Activated CD4-positive, alpha-beta memory T cell treated with anti-CD3 and anti-CD28 coated beads, Interleukin-2, amount 10 ng/mL, durations not matched to agents 7 days and 5 days (primary cell): ENCODE results near the gene WDR90. TPM values are rescaled to one million over a fixed set of nuclear protein-coding genes. Genes with fewer than 3 reads are reported as not detected.

Source experiments
- CTCF ChIA-PET: fragments of 350-600 bp; sonication (Branson Sonifier 250); formaldehyde crosslinking; loops from one replicate; lab custom pipeline; 2021; ENCODE audit warnings: antibody characterized with exemption, inconsistent platforms; lab: Charles Lee
- POLR2A ChIA-PET: fragments of 350-600 bp; sonication (Branson Sonifier 250); formaldehyde crosslinking; loops from one replicate; lab custom pipeline; 2021; ENCODE audit warnings: antibody characterized with exemption; lab: Charles Lee
- DNase-seq: peaks from one replicate; pipeline ENCODE4 v3.0.0-alpha.2; 2020
- H3K27ac Mint-ChIP-seq: one replicate; pipeline ENCODE4 v1.8.0; 2021; ENCODE audit warnings: mild to moderate bottlenecking, mixed read lengths
- H3K27me3 Mint-ChIP-seq: one replicate; pipeline ENCODE4 v1.8.0; 2021; ENCODE audit warnings: mixed read lengths
- H3K36me3 Mint-ChIP-seq: one replicate; pipeline ENCODE4 v1.8.0; 2021; ENCODE audit warnings: low read depth, mixed read lengths
- H3K4me1 Mint-ChIP-seq: one replicate; pipeline ENCODE4 v1.8.0; 2021; ENCODE audit warnings: mixed read lengths
- H3K4me3 Mint-ChIP-seq: one replicate; pipeline ENCODE4 v1.8.0; 2021; ENCODE audit warnings: mild to moderate bottlenecking, mixed read lengths
- H3K9me3 Mint-ChIP-seq: one replicate; pipeline ENCODE4 v1.8.0; 2021; ENCODE audit warnings: mixed read lengths
- total RNA-seq, 2 experiments: library from RNA; stranded (reverse); gene quantifications; one replicate each; pipeline ENCODE4 v1.2.3, GENCODE V29; 2021

Gene WDR90
- total RNA-seq, 2 experiments from 2014 or later, result 58.0 to 58.4 TPM

DNA sequence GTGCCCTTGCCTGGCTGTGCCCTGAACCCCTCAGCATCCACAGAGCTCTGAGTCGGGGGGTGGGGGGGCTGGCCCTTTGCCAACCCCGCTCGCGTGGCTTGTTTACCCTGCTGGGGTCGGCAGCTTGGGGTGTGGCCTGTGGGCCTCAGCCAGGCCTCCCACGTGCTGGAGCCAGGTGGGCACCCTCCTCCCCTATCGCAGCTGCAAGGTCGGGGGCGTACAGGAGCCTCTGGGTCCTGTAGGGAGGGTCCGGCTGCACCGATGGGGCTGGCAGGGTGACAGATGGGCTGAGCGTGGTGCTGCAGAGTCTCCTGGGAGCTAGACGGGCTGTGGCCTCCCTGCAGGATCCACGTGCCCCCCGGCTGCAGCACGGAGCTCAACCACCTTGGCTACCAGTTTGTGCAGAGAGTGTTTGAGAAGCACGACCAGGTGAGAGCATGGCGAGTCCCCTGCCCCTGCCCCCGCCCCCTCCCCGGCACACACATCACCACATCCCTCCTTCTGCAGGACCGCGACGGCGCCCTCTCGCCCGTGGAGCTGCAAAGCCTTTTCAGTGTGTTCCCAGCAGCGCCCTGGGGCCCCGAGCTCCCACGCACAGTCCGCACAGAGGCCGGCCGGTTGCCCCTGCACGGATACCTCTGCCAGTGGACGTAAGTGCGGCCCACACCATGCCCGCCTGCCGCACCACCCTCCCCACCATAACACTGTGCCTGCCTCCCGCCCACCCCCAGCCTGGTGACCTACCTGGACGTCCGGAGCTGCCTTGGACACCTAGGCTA is 22.4 kb downstream of the WDR90 start:
- Mint-ChIP-seq H3K4me3 (peak overlapping the region; percentile 13), H3K27ac (no peak overlapping the region), H3K36me3 (peaks cover 14% of the 10 kb centered on the region), H3K4me1 (peaks cover 17% of the 10 kb centered on the region), H3K27me3 (no peaks in the 10 kb centered on the region), H3K9me3 (no peaks in the 10 kb centered on the region)
- CTCF ChIA-PET, result no interaction called here
- DNase-seq, result no peak
- POLR2A ChIA-PET, result interaction anchor here (1.2 to 5.2 kb wide), 2 partner anchors 8 to 13 kb away, joined by 3 to 25 read pairs; partner anchors contain the start of genes JMJD8 and STUB1

DNA sequence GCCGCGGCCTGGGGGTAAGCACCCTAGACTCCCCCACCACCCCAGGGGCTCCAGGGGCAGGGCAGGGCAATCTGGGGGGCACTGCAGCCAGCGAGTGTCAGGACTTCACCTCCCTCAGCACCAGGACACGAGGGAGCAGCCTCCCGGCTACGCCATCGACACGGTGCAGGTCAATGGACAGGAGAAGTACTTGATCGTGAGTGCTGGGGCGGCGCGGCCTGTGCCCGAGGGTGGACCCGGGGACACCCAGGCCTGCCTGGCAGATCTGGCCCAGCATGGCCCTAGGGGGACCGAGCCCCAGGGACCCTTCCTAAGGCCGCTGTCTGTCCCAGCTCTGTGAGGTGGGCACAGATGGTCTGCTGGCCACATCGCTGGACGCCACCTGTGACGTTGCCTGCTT is 23.2 kb downstream of the WDR90 start:
- ChIA-PET POLR2A (interaction anchor here (1.2 kb wide), 1 partner anchor 12 kb away, joined by 3 read pairs; the partner anchor contains the start of gene JMJD8), CTCF (no interaction called here)
- Mint-ChIP-seq H3K27ac (no peak overlapping the region), H3K36me3 (peaks cover 14% of the 10 kb centered on the region), H3K4me1 (peaks cover 23% of the 10 kb centered on the region), H3K27me3 (no peaks in the 10 kb centered on the region), H3K4me3 (no peak overlapping the region), H3K9me3 (no peaks in the 10 kb centered on the region)
- DNase-seq, result no peak

DNA sequence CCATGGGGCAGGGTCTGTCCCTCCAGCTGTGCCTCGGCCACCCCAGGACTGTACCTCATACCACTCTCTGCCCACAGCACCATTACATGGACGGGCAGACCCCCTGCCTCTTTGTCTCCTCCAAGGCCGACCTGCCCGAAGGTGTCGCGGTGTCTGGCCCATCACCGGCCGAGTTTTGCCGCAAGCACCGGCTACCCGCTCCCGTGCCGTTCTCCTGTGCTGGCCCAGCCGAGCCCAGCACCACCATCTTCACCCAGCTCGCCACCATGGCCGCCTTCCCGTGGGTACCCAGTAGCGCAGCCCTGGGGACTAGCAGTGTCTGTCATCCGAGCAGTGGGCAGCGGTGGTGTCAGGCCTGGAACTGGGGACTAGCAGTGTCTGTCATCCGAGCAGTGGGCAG is 23.7 kb downstream of the WDR90 start:
- Mint-ChIP-seq H3K9me3 (no peaks in the 10 kb centered on the region), H3K27ac (no peak overlapping the region), H3K36me3 (peaks cover 14% of the 10 kb centered on the region), H3K27me3 (no peaks in the 10 kb centered on the region), H3K4me1 (peaks cover 20% of the 10 kb centered on the region), H3K4me3 (no peak overlapping the region)
- CTCF ChIA-PET, result no interaction called here
- DNase-seq, result no peak
- POLR2A ChIA-PET, result interaction anchor here (0.6 to 1.3 kb wide), 4 partner anchors 9 to 37 kb away, joined by 3 to 4 read pairs (median 4); partner anchors contain the start of genes JMJD8 and METTL26

DNA sequence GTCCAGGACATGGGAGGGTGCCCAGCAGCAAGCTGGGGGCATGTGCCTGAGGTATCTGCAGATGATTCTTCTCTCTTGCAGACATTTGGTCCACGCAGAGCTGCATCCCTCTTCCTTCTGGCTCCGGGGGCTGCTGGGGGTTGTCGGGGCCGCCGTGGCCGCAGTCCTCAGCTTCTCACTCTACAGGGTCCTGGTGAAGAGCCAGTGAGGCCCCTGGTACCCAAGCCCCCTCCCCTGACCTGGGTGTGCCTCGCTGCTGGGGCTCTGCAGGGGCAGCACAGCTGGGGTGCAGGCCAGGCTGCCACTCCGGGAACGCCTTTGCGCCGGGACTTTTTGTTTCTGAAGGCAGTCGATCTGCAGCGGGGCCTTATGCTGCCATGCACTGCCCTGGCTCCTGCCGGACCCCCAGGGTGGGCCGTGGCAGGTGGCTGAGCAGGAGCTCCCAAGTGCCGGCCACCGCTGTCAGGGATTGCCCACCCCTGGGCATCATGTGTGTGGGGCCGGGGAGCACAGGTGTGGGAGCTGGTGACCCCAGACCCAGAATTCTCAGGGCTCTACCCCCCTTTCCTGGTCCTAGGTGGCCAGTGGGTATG is 24.3 kb downstream of the WDR90 start:
- POLR2A ChIA-PET, result interaction anchor here (0.6 to 1.3 kb wide), 3 partner anchors 10 to 37 kb away, joined by 3 to 4 read pairs (median 4); partner anchors contain the start of genes JMJD8 and METTL26
- no peak for DNase-seq
- Mint-ChIP-seq H3K4me3 (no peak overlapping the region), H3K9me3 (no peaks in the 10 kb centered on the region), H3K4me1 (peaks cover 20% of the 10 kb centered on the region), H3K36me3 (peaks cover 14% of the 10 kb centered on the region), H3K27me3 (no peaks in the 10 kb centered on the region), H3K27ac (no peak overlapping the region)
- CTCF ChIA-PET, result no interaction called here

DNA sequence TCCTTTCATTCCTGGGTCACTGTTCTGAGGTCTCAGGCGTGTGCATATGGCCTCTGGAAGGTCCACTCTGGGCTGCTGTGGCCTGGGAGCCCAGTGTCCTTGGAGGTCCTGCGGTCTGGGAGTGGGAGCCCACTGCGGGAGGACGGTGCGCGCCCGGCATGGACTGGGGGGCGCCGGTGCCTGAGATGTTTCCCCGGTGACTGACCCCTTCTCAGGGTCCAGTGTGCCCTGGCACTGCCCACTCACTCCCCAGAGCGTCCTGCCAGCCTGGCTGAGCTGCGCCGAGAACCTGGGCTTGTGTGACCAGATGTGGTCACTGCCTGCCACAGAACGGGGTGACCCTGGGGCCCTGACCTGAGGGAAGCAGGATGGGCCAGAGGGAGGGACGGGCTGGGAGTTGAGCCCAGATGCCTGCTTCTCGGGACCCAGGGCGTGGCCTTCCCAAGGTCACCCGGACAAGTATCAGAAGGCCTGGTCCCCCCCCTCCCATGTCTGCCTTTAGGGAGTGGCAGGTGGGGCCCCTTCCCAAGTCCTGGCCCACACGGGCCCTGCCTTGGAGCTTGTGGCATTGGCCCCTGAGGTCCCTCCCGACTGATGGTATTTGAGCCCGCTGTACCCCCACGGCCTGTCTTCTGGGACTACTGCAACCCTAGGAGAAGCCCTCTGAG is 25.2 kb downstream of the WDR90 start:
- CTCF ChIA-PET, result no interaction called here
- H3K27me3 Mint-ChIP-seq, result no peaks in the 10 kb centered on the region
- peaks cover 21% of the 10 kb centered on the region for H3K4me1 Mint-ChIP-seq

DNA sequence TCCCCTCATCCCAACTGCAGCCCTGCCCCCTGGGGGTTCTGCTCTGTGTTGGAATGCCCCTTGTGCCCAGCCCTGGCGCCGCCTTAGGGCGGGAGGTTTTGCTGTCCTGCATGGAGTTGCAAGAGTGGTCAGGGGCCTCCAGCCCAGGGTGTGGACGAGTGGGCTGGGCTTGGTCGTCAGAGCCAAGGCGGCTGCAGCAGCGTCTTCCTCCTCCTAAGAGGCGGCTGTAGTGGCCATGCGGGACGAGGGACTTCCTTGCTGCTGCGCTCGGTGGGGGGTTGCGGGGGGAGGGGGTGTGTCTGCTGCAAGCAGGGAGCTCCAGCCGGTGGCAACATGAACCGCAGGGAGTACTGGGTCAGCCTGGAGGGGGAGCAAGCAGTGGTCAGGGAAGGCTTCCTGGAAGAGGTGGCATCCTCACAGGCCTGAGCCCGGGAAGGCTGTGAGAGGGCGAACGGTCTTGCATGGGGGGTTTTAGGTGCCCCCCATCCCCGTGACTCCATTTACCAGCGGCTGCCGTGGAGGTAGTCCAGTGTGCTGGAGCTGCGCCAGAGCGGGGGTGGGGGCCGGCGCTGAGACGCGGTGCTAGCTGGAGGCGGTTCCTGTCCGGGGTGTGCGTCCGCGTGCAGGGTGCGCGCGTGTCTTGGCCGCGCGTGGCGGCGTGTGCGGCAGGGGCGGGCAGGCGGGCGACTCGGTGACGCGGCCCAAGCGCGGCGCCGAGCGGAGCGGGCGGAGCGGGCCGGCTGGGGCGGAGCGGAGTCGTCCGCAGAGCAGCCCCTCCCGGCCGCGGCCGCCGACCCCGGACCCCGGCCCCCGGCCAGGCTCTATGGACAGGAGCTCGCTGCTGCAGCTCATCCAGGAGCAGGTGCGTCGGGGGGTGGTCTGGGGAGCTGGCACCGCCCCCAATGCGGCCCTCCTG is 26.1 kb downstream of the WDR90 start, which contains the start of gene RHBDL1:
TSS of gene RHBDL1 (plus strand) at position 704 of the 916 bp plus-strand sequence. CDS start at position 824, 120 bp downstream.
- Mint-ChIP-seq H3K4me3 (no peak within 1 kb of the TSS), H3K4me1 (peaks cover 20% of the 10 kb centered on the region), H3K36me3 (peaks cover 10% of the 10 kb centered on the region), H3K9me3 (no peaks in the 10 kb centered on the region), H3K27ac (no peak within 1 kb of the TSS), H3K27me3 (no peaks in the 10 kb centered on the region)
- no peak for DNase-seq
- ChIA-PET CTCF (interaction anchor here (1.0 to 1.7 kb wide), 3 partner anchors 7 to 28 kb away, joined by 3 to 4 read pairs (median 4); partner anchors contain the start of genes RHOT2 and WDR24), POLR2A (interaction anchor here (1.0 to 2.9 kb wide), 7 partner anchors 8 to 26 kb away, joined by 4 to 18 read pairs (median 7); partner anchors contain the start of genes JMJD8, RHOT2, WDR24 and WDR90)

More for the DNA sequence above, 25.2 kb downstream of the WDR90 start:
- POLR2A ChIA-PET, result interaction anchor here (1.7 to 2.6 kb wide), 3 partner anchors 9 to 25 kb away, joined by 5 to 9 read pairs (median 6); partner anchors contain the start of genes JMJD8 and WDR90
- Mint-ChIP-seq H3K36me3 (peaks cover 14% of the 10 kb centered on the region), H3K4me3 (no peak overlapping the region), H3K9me3 (no peaks in the 10 kb centered on the region), H3K27ac (no peak overlapping the region)
- no peak for DNase-seq

DNA sequence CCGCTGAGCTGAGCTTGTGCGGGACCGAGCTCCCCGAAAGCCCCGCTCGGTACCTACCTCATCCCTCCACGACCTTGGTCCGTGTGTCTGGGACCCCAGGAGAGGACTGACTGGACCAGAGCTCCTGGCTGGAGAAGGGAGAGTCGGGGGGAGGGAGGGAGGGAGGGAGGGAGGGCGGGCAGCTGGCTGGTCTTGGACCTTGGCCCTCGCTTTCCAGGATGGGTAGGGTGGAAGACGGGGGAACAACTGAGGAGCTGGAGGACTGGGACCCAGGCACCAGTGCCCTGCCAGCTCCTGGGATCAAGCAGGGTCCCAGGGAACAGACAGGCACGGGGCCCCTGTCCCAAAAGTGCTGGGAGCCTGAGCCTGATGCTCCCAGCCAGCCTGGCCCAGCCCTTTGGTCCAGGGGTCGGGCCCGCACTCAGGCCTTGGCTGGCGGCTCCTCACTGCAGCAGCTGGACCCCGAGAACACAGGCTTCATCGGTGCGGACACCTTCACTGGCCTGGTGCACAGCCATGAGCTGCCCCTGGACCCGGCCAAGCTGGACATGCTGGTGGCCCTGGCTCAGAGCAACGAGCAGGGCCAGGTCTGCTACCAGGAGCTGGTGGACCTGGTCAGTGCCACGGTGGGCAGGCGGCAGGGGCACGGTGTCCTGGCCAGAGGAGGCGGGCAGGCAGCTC is 26.9 kb downstream of the WDR90 start:
- Mint-ChIP-seq H3K4me1 (peaks cover 22% of the 10 kb centered on the region), H3K27me3 (no peaks in the 10 kb centered on the region), H3K36me3 (peaks cover 10% of the 10 kb centered on the region), H3K9me3 (no peaks in the 10 kb centered on the region), H3K4me3 (no peak overlapping the region), H3K27ac (no peak overlapping the region)
- ChIA-PET POLR2A (interaction anchor here (1.0 to 2.9 kb wide), 7 partner anchors 8 to 27 kb away, joined by 4 to 18 read pairs (median 7); partner anchors contain the start of genes JMJD8, RHOT2, WDR24 and WDR90), CTCF (interaction anchor here (0.6 to 1.7 kb wide), 4 partner anchors 8 to 1374 kb away, joined by 3 to 5 read pairs (median 4); partner anchors contain the start of genes RHOT2 and WDR24)
- DNase-seq, result no peak

DNA sequence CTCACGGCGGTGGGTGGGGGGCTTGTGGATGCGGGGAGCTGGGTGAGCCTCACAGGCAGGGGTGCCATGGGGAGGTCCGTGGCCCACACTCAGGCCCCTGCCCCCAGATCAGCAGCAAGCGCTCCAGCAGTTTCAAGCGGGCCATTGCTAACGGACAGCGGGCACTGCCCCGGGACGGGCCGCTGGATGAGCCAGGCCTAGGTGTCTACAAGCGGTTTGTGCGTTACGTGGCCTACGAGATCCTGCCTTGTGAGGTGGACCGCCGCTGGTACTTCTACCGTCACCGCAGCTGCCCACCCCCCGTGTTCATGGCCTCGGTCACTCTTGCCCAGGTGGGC is 27.4 kb downstream of the WDR90 start:
- H3K27ac Mint-ChIP-seq, result no peak overlapping the region
- H3K9me3 Mint-ChIP-seq, result no peaks in the 10 kb centered on the region
- ChIA-PET POLR2A (interaction anchor here (1.0 to 2.9 kb wide), 5 partner anchors 8 to 19 kb away, joined by 4 to 18 read pairs (median 9); partner anchors contain the start of genes JMJD8, RHOT2 and WDR24), CTCF (interaction anchor here (0.6 to 1.7 kb wide), 2 partner anchors 9 to 1374 kb away, joined by 4 to 5 read pairs; partner anchors contain the start of gene RHOT2)
- no peaks in the 10 kb centered on the region for H3K27me3 Mint-ChIP-seq
- peaks cover 27% of the 10 kb centered on the region for H3K4me1 Mint-ChIP-seq
- H3K4me3 Mint-ChIP-seq, result no peak overlapping the region
- peaks cover 10% of the 10 kb centered on the region for H3K36me3 Mint-ChIP-seq
- no peak for DNase-seq

DNA sequence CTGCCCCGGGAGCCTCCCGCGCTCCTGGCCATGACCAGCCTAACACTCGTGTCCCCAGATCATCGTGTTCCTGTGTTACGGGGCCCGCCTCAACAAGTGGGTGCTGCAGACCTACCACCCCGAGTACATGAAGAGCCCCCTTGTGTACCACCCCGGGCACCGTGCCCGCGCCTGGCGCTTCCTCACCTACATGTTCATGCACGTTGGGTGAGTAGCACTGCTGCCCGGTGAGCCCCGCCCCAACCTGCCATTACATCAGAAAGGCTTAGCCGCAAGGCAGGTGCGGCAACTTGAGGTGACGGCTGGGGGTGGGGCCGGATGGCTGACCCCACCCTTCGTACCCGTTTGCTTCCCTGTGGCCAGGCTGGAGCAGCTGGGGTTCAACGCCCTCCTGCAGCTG is 27.7 kb downstream of the WDR90 start:
- Mint-ChIP-seq H3K27ac (no peak overlapping the region), H3K36me3 (peaks cover 13% of the 10 kb centered on the region), H3K4me1 (peaks cover 30% of the 10 kb centered on the region), H3K27me3 (no peaks in the 10 kb centered on the region), H3K4me3 (no peak overlapping the region), H3K9me3 (no peaks in the 10 kb centered on the region)
- peak; percentile 45 for DNase-seq
- ChIA-PET POLR2A (interaction anchor here (0.6 to 2.9 kb wide), 3 partner anchors 14 to 908 kb away, joined by 3 to 18 read pairs (median 7); partner anchors contain the start of gene WDR24), CTCF (interaction anchor here (0.6 to 1.7 kb wide), 2 partner anchors 9 to 1373 kb away, joined by 4 to 5 read pairs; partner anchors contain the start of gene RHOT2)

DNA sequence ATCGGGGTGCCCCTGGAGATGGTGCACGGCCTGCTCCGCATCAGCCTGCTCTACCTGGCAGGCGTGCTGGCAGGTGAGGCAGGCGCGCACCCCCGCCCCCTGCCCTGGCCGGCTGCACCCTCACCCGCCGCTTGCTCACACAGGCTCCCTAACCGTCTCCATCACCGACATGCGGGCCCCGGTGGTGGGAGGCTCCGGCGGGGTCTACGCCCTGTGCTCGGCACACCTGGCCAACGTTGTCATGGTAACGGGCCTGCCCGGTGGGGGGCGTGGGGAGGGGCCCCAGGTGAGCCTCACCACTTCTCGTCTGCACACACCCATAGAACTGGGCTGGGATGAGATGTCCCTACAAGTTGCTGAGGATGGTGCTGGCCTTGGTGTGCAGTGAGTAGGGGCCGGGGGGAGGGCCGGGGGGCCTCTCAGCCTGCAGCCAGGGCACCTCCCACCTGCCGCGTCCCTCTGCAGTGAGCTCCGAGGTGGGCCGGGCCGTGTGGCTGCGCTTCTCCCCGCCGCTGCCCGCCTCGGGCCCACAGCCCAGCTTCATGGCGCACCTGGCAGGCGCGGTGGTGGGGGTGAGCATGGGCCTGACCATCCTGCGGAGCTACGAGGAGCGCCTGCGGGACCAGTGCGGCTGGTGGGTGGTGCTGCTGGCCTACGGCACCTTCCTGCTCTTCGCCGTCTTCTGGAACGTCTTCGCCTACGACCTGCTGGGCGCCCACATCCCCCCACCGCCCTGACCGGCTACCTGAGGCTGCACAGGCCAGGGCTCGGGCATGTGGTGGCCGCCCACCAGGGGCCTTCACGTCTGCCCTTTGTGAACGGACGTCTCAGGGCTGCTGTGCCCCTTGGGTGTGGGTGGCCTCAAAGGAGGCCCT is 28.4 kb downstream of the WDR90 start:
- ChIA-PET CTCF (no interaction called here), POLR2A (interaction anchor here (0.6 to 4.9 kb wide), 5 partner anchors 8 to 907 kb away, joined by 3 to 35 read pairs (median 18); partner anchors contain the start of genes RHOT2 and WDR24)

More for the DNA sequence above, 28.4 kb downstream of the WDR90 start:
- Mint-ChIP-seq H3K4me3 (no peak overlapping the region), H3K4me1 (peaks cover 36% of the 10 kb centered on the region), H3K9me3 (no peaks in the 10 kb centered on the region), H3K36me3 (peaks cover 17% of the 10 kb centered on the region), H3K27me3 (no peaks in the 10 kb centered on the region), H3K27ac (no peak overlapping the region)
- DNase-seq, result no peak
